Transverse colon (tissue), 3 donors: Measurements from ENCODE around the gene AR.
"Not testable (repeated sequence)": the region's sequence is repeated elsewhere in the genome, so short reads cannot be mapped to it uniquely, and the experiment has no call there.

Experiments used
- CTCF ChIP-seq, 5 experiments: fragments of 200-600 bp in 3 of 5; fragments of 450-650 bp in 2 of 5; sonication (generic) in 3 of 5; IDR thresholded peaks; 1 replicate in 2 of 5; 2 replicates in 3 of 5; pipeline ENCODE4 v1.5.1; 2016 to 2017; ENCODE audit warnings: antibody characterized with exemption in 5 of 5, inconsistent platforms in 3 of 5, mild to moderate bottlenecking in 2 of 5, moderate library complexity in 1 of 5
- EP300 ChIP-seq: sonication (generic); formaldehyde crosslinking; IDR thresholded peaks from one replicate; pipeline ENCODE4 v1.6.1; 2017; ENCODE audit warnings: antibody characterized with exemption, low read depth
- POLR2A ChIP-seq: fragments of 450-650 bp; IDR thresholded peaks from one replicate; pipeline ENCODE4 v1.6.1; 2016; ENCODE audit warnings: antibody characterized with exemption, mild to moderate bottlenecking, moderate library complexity

DNA sequence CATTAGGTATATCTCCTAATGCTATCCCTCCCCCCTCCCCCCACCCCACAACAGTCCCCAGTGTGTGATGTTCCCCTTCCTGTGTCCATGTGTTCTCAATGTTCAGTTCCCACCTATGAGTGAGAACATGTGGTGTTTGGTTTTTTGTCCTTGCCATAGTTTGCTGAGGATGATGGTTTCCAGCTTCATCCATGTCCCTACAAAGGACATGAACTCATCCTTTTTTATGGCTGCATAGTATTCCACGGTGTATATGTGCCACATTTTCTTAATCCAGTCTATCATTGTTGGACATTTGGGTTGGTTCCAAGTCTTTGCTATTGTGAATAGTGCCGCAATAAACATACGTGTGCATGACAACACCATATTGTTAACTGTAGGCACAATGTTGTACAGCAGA is 93.5 kb downstream of the AR start:
- not testable (repeated sequence) for TF ChIP-seq CTCF (IDR thresholded peaks at IDR 0.05); POLR2A; EP300
